A673 (cell line): ENCODE results near the gene FILIP1. TPM values are rescaled to one million over a fixed set of nuclear protein-coding genes. Genes with fewer than 3 reads are reported as not detected.

Experiments used
- BruUV-seq: library from RNA; stranded (reverse); fragments of 400-500 nt; replicated peaks from 2 replicates; lab custom pipeline; 2021; lab: Mats Ljungman, UMichigan
- CTCF ChIA-PET: fragments of 300-600 bp; sonication (Branson Sonifier 250); formaldehyde crosslinking; loops from one replicate; lab custom pipeline; 2022; ENCODE audit warnings: antibody characterized with exemption; lab: Charles Lee
- POLR2A ChIA-PET: fragments of 300-600 bp; sonication (Branson Sonifier 250); formaldehyde crosslinking; loops from one replicate; lab custom pipeline; 2022; ENCODE audit warnings: antibody characterized with exemption; ENCODE audit not compliant: low non-redundant PET; lab: Charles Lee
- DNase-seq: peaks from one replicate; pipeline ENCODE4 v3.0.0-alpha.2; 2015; ENCODE audit warnings: low spot score
- H3K27ac ChIP-seq: fragments of 200-600 bp; sonication (generic); 2 replicates; pipeline ENCODE4 v1.5.1; 2016; ENCODE audit warnings: mixed run types, low read depth, mild to moderate bottlenecking, mixed read lengths, antibody characterized with exemption, low read length; ENCODE audit not compliant: poor library complexity, severe bottlenecking
- H3K27me3 ChIP-seq: fragments of 200-600 bp; sonication (generic); replicated peaks from 2 replicates; pipeline ENCODE4 v1.6.1; 2017; ENCODE audit warnings: mixed run types, low read depth, mild to moderate bottlenecking, mixed read lengths, antibody characterized with exemption, low read length; ENCODE audit not compliant: insufficient read depth, poor library complexity
- H3K36me3 ChIP-seq: fragments of 200-600 bp; sonication (generic); 2 replicates; pipeline ENCODE4 v1.6.1; 2016; ENCODE audit warnings: mixed run types, mild to moderate bottlenecking, mixed read lengths, antibody characterized with exemption, low read length; ENCODE audit not compliant: insufficient read depth, poor library complexity, severe bottlenecking
- H3K4me1 ChIP-seq: fragments of 200-600 bp; sonication (generic); 2 replicates; pipeline ENCODE4 v1.6.1; 2017; ENCODE audit warnings: mixed run types, mild to moderate bottlenecking, mixed read lengths, antibody characterized with exemption, low read length; ENCODE audit not compliant: insufficient read depth, poor library complexity, severe bottlenecking
- H3K4me3 ChIP-seq: fragments of 200-600 bp; sonication (generic); 2 replicates; pipeline ENCODE4 v1.5.1; 2016; ENCODE audit warnings: low read depth, mixed run types, mild to moderate bottlenecking, mixed read lengths, low read length; ENCODE audit not compliant: poor library complexity, severe bottlenecking
- H3K9me3 ChIP-seq: fragments of 200-600 bp; sonication (generic); 2 replicates; pipeline ENCODE4 v1.6.1; 2016; ENCODE audit warnings: mixed run types, low read depth, mild to moderate bottlenecking, mixed read lengths, antibody characterized with exemption, low read length; ENCODE audit not compliant: poor library complexity, severe bottlenecking
- EZH2 ChIP-seq: fragments of 200-600 bp; sonication (generic); IDR thresholded peaks from 2 replicates; pipeline ENCODE4 v1.6.1; 2017; ENCODE audit warnings: borderline replicate concordance, low read depth, mild to moderate bottlenecking, mixed read lengths, antibody characterized with exemption, low read length; ENCODE audit not compliant: poor library complexity, severe bottlenecking
- intact Hi-C: fragments of 100-400 bp; cut with micrococcal nuclease; formaldehyde crosslinking; loops from one replicate; pipeline ENCODE4 v1.10.0; 2022; ENCODE audit not compliant: unreplicated experiment
- total RNA-seq: library from RNA; stranded (reverse); gene quantifications from 2 replicates; pipeline ENCODE4 v1.2.3, GENCODE V29; 2021
- TF ChIP-seq, protein P1 (sequence below): fragments of 300-800, 200-600 bp; sonication (generic); conservative IDR thresholded peaks from 2 replicates; pipeline ENCODE4 v1.5.1; 2017; ENCODE audit warnings: low read depth, mild to moderate bottlenecking, antibody characterized with exemption, low read length, moderate library complexity, mixed read lengths

Gene FILIP1
- total RNA-seq, 1 experiment from 2014 or later = 0.32 TPM

DNA sequence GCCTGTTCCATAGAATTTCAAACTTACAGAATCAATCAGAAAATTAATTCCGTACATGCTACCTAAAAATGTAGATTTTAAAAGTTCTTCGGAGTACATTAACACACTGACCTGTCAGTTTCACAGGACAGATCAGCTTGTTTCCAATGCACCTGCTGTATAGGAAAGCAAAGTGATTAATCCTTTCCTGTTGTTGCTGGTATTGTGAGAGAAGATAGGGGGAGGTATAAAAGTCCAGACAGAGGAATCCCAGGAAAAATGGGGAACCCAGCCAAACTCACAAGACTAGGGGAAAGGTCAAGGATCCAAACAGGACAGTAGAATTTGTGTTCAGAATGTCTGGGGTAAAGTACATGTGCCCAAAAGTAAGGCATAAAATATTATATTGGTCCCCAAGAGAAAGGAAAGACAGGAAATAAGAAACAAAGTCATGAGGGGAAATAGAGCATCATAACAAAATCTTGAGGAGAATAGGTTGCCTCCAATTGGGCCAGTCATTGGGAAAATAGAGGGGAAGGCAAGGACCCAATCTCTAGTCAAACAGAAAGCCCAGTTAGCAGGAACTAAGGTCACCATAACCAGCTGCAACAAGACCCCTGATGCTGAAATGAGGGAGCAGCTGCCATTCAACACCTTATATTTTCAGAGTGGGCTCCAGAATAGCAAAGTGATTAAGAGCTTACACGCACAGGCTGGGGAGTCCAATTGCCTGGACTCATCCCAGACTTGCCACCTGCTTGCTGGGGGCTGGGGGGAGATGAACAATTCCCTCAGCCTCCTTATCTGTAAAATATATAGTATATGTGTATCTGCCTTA lies 10.3 kb downstream of the FILIP1 start:
- ChIA-PET CTCF (no interaction called here), POLR2A (interaction anchor here (0.6 kb wide), 1 partner anchor 38 kb away, joined by 5 read pairs; no protein-coding TSS in a partner anchor)
- no peaks in the 10 kb centered on the region for H3K27me3 ChIP-seq
- H3K36me3 ChIP-seq = no peaks in the 10 kb centered on the region
- no peak overlapping the region for H3K4me3 ChIP-seq
- peaks cover 14% of the 10 kb centered on the region for H3K4me1 ChIP-seq
- no TSS peak for BruUV-seq
- TF ChIP-seq, protein P1, sequence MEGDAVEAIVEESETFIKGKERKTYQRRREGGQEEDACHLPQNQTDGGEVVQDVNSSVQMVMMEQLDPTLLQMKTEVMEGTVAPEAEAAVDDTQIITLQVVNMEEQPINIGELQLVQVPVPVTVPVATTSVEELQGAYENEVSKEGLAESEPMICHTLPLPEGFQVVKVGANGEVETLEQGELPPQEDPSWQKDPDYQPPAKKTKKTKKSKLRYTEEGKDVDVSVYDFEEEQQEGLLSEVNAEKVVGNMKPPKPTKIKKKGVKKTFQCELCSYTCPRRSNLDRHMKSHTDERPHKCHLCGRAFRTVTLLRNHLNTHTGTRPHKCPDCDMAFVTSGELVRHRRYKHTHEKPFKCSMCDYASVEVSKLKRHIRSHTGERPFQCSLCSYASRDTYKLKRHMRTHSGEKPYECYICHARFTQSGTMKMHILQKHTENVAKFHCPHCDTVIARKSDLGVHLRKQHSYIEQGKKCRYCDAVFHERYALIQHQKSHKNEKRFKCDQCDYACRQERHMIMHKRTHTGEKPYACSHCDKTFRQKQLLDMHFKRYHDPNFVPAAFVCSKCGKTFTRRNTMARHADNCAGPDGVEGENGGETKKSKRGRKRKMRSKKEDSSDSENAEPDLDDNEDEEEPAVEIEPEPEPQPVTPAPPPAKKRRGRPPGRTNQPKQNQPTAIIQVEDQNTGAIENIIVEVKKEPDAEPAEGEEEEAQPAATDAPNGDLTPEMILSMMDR = no peak
- no peak for TF ChIP-seq EZH2
- intact Hi-C loops = no loop called here
- no peaks in the 10 kb centered on the region for H3K9me3 ChIP-seq
- H3K27ac ChIP-seq = no peak overlapping the region
- DNase-seq = no peak

DNA sequence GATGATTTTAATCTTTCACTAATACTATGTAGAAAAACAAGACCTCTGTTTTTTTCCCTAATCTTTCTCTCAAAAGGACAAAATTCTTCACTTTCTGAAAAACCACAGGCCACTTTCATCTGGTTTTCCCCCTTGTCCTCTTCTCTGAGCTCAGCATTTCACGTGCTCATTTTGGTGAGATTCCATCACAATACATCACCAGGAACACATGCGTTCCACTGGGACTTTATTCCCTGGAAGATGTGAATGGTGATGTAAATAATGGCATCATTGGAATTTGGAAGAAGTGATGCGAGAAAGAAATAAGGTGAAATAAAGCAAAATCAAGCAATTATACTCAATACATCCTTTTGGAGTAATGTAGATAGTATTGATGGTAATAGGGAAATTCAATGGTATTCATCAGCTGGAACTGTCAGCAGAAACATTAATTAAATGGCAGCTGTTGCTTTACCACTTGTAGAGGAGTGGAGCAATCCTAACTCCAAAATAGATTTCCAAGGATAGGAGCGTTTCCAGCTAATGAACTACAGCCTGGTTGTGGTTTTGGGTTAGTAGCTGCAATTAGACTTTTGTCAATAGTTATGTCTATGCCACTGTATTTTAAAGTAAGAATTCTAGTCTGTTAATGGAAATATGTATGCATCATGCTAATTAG lies 11.5 kb downstream of the FILIP1 start:
- TF ChIP-seq, protein P1 = no peak
- no peak for TF ChIP-seq EZH2
- CTCF ChIA-PET = interaction anchor here (0.7 kb wide), 1 partner anchor 63 kb away, joined by 8 read pairs; no protein-coding TSS in a partner anchor
- H3K27ac ChIP-seq = no peak overlapping the region
- no TSS peak for BruUV-seq
- POLR2A ChIA-PET = no interaction called here
- intact Hi-C loops = no loop called here
- H3K9me3 ChIP-seq = no peaks in the 10 kb centered on the region
- H3K36me3 ChIP-seq = no peaks in the 10 kb centered on the region
- no peak overlapping the region for H3K4me3 ChIP-seq
- peaks cover under 1% of the 10 kb centered on the region for H3K4me1 ChIP-seq
- H3K27me3 ChIP-seq = no peaks in the 10 kb centered on the region
- no peak for DNase-seq

DNA sequence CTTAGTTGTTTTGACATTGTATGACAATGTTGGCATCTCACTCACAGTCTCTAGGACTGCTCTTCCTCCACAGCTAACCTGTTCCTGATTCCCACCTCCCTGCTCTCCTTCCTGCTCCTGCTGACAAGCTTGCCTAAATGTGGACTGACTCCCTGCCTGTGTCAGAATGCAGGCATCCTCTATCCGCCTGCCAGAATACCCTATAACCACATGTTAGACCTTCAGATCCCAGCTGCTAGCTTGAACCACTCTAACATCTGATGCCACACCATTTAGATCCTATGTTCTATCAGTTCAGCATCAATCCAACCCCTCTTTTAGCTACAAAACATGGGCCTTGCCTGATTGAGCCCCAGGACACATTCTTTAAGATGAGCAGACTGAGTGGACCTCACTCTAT lies 12.2 kb downstream of the FILIP1 start:
- Histone ChIP-seq H3K4me3 (no peak overlapping the region), H3K9me3 (no peaks in the 10 kb centered on the region), H3K27me3 (no peaks in the 10 kb centered on the region), H3K4me1 (no peaks in the 10 kb centered on the region), H3K27ac (no peak overlapping the region), H3K36me3 (no peaks in the 10 kb centered on the region)
- POLR2A ChIA-PET = no interaction called here
- no TSS peak for BruUV-seq
- no peak for DNase-seq
- intact Hi-C loops = no loop called here
- TF ChIP-seq, protein P1 = no peak
- TF ChIP-seq EZH2 = no peak
- CTCF ChIA-PET = no interaction called here
